ENCODE data around the gene RNF149.

The RNF149 gene

GRCh38 chr2:101262142-101262541 lies 46.4 kb downstream of the RNF149 start:
- no peak overlapping the region for H3K4me3 ChIP-seq (replicated peaks; ENCODE audit: insufficient read depth, low read length)
- H3K27ac ChIP-seq (replicated peaks), result no peak overlapping the region
- TF ChIP-seq POLR2AphosphoS5 (IDR thresholded peaks at IDR 0.05; ENCODE audit: low read depth), result no peak
- TF ChIP-seq CTCF (IDR thresholded peaks at IDR 0.05; ENCODE audit: insufficient read depth, low read length), result no peak
- TF ChIP-seq GABPA (IDR thresholded peaks at IDR 0.05; ENCODE audit: low read depth), result no peak
- no peak for TF ChIP-seq SPI1 (IDR thresholded peaks at IDR 0.05; ENCODE audit: borderline replicate concordance, low read depth)
- TF ChIP-seq, protein P1, sequence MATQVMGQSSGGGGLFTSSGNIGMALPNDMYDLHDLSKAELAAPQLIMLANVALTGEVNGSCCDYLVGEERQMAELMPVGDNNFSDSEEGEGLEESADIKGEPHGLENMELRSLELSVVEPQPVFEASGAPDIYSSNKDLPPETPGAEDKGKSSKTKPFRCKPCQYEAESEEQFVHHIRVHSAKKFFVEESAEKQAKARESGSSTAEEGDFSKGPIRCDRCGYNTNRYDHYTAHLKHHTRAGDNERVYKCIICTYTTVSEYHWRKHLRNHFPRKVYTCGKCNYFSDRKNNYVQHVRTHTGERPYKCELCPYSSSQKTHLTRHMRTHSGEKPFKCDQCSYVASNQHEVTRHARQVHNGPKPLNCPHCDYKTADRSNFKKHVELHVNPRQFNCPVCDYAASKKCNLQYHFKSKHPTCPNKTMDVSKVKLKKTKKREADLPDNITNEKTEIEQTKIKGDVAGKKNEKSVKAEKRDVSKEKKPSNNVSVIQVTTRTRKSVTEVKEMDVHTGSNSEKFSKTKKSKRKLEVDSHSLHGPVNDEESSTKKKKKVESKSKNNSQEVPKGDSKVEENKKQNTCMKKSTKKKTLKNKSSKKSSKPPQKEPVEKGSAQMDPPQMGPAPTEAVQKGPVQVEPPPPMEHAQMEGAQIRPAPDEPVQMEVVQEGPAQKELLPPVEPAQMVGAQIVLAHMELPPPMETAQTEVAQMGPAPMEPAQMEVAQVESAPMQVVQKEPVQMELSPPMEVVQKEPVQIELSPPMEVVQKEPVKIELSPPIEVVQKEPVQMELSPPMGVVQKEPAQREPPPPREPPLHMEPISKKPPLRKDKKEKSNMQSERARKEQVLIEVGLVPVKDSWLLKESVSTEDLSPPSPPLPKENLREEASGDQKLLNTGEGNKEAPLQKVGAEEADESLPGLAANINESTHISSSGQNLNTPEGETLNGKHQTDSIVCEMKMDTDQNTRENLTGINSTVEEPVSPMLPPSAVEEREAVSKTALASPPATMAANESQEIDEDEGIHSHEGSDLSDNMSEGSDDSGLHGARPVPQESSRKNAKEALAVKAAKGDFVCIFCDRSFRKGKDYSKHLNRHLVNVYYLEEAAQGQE (IDR thresholded peaks at IDR 0.05; ENCODE audit: insufficient replicate concordance, low read depth), result no peak
- no peaks in the 10 kb centered on the region for H3K27me3 ChIP-seq (ENCODE audit: insufficient read depth, poor library complexity, severe bottlenecking)
- no peak for DNase-seq (ENCODE audit: low read depth in 1 of 2, low spot score in 1 of 2)

DNA sequence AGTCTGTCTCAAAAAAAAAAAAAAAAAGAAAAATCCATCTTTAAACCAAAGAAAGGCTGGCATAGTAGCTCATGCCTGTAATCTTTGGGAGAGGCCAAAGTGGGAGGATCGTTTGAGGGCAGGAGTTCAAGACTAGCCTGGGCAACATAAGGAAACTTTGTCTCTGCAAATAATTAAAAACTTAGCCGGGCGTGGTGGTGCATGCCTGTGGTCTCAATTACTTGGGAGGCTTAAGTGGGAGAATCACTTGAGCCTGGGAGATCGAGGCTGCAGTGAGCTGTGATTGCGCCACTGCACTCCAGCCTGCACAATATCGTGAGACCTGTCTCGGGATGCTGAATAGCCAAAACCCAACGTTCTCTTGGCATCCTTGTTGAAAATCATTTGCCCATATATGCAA lies 49.7 kb downstream of the RNF149 start:
- no peak overlapping the region for H3K27ac ChIP-seq (replicated peaks)
- TF ChIP-seq, protein P1 (IDR thresholded peaks at IDR 0.05; ENCODE audit: insufficient replicate concordance, low read depth), result no peak
- TF ChIP-seq POLR2AphosphoS5 (IDR thresholded peaks at IDR 0.05; ENCODE audit: low read depth) (no peak), CTCF (IDR thresholded peaks at IDR 0.05; ENCODE audit: insufficient read depth, low read length) (no peak), GABPA (IDR thresholded peaks at IDR 0.05; ENCODE audit: low read depth) (no peak), SPI1 (IDR thresholded peaks at IDR 0.05; ENCODE audit: borderline replicate concordance, low read depth) (no peak)
- DNase-seq (ENCODE audit: low read depth in 1 of 2, low spot score in 1 of 2), result no peak
- no peak overlapping the region for H3K4me3 ChIP-seq (replicated peaks; ENCODE audit: insufficient read depth, low read length)
- H3K27me3 ChIP-seq (ENCODE audit: insufficient read depth, poor library complexity, severe bottlenecking), result no peaks in the 10 kb centered on the region

DNA sequence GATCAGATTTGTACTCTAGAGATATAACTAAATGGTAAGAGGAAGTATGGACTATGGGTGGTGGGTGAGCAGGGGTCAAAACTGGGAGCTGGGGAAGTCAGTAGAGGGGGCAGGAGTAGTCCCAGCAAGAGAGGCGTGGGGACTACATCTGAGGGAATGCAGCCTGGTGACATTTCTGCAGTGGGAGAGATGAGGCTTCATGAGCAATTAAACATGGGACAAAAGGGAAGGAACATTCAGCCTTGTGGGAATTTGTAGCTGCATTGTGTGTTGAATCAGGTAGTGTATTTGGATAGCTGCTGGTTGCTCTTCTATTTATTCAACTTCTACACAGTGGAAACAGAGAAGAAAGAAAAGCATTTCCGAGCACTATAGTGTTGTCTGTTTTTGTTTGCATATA lies 52.2 kb downstream of the RNF149 start:
- no peak for TF ChIP-seq SPI1 (IDR thresholded peaks at IDR 0.05; ENCODE audit: borderline replicate concordance, low read depth)
- no peak for TF ChIP-seq CTCF (IDR thresholded peaks at IDR 0.05; ENCODE audit: insufficient read depth, low read length)
- TF ChIP-seq, protein P1 (IDR thresholded peaks at IDR 0.05; ENCODE audit: insufficient replicate concordance, low read depth), result no peak
- TF ChIP-seq GABPA (IDR thresholded peaks at IDR 0.05; ENCODE audit: low read depth), result no peak
- no peak for TF ChIP-seq POLR2AphosphoS5 (IDR thresholded peaks at IDR 0.05; ENCODE audit: low read depth)
- H3K27ac ChIP-seq (replicated peaks), result no peak overlapping the region

More for the DNA sequence above, 52.2 kb downstream of the RNF149 start:
- no peak for DNase-seq (ENCODE audit: low read depth in 1 of 2, low spot score in 1 of 2)
- H3K27me3 ChIP-seq (ENCODE audit: insufficient read depth, poor library complexity, severe bottlenecking), result no peaks in the 10 kb centered on the region
- H3K4me3 ChIP-seq (replicated peaks; ENCODE audit: insufficient read depth, low read length), result no peak overlapping the region
